Fibroblast of lung (primary cell): Measurements from ENCODE around the gene WWOX. TPM values are rescaled to one million over a fixed set of nuclear protein-coding genes. Genes with fewer than 3 reads are reported as not detected.

Experiments used
- DNase-seq, 2 donors: peaks; one replicate each; pipeline versions ENCODE4 v3.0.0 to v3.0.0-alpha.2; 2010; ENCODE audit warnings: low read depth in 2 of 2
- H2AFZ ChIP-seq: 2 replicates; pipeline ENCODE4 v1.5.1; 2012; ENCODE audit warnings: low read length, control low read depth, inconsistent platforms
- H3K27ac ChIP-seq: 2 replicates; pipeline ENCODE4 v1.5.1; 2011; ENCODE audit warnings: low read length, control low read depth; ENCODE audit not compliant: insufficient read depth
- H3K27me3 ChIP-seq: 2 replicates; pipeline ENCODE4 v1.5.1; 2011; ENCODE audit warnings: mild to moderate bottlenecking, low read length; ENCODE audit not compliant: control insufficient read depth, insufficient read depth
- H3K36me3 ChIP-seq: 2 replicates; pipeline ENCODE4 v1.5.1; 2011; ENCODE audit warnings: low read length; ENCODE audit not compliant: control insufficient read depth, insufficient read depth
- H3K4me1 ChIP-seq: 2 replicates; pipeline ENCODE4 v1.5.1; 2011; ENCODE audit warnings: low read length; ENCODE audit not compliant: control insufficient read depth, insufficient read depth; ENCODE audit errors: extremely low read depth
- H3K4me2 ChIP-seq: 2 replicates; pipeline ENCODE4 v1.5.1; 2011; ENCODE audit warnings: low read length, control low read depth; ENCODE audit not compliant: insufficient read depth; ENCODE audit errors: extremely low read depth
- H3K4me3 ChIP-seq, 4 experiments: fragments of 200-600 bp in 1 of 4; sonication (generic) in 1 of 4; replicated peaks in 1 of 4; 2 replicates each; pipeline ENCODE4 v1.5.1; 2011 to 2016; ENCODE audit warnings: low read length in 4 of 4, low read depth in 3 of 4, mild to moderate bottlenecking in 3 of 4, control low read depth in 2 of 4, inconsistent platforms in 1 of 4, mixed read lengths in 1 of 4; ENCODE audit not compliant: insufficient read depth in 1 of 4; ENCODE audit errors: control extremely low read depth in 1 of 4
- H3K79me2 ChIP-seq: 2 replicates; pipeline ENCODE4 v1.5.1; 2012; ENCODE audit warnings: mild to moderate bottlenecking, low read length, inconsistent platforms; ENCODE audit not compliant: control insufficient read depth, insufficient read depth
- H3K9ac ChIP-seq: 2 replicates; pipeline ENCODE4 v1.5.1; 2011; ENCODE audit warnings: mild to moderate bottlenecking, low read length, control low read depth; ENCODE audit not compliant: insufficient read depth
- H3K9me3 ChIP-seq: 2 replicates; pipeline ENCODE4 v1.5.1; 2012; ENCODE audit warnings: low read depth, low read length; ENCODE audit not compliant: control insufficient read depth, insufficient read depth
- H4K20me1 ChIP-seq: 2 replicates; pipeline ENCODE4 v1.5.1; 2011; ENCODE audit warnings: low read length; ENCODE audit not compliant: control insufficient read depth, insufficient read depth; ENCODE audit errors: extremely low read depth
- CTCF ChIP-seq, 2 donors: IDR thresholded peaks in 1 of 2; conservative IDR thresholded peaks in 1 of 2; 1 replicate in 1 of 2; 2 replicates in 1 of 2; pipeline ENCODE4 v1.5.1; 2011 to 2012; ENCODE audit warnings: low read length in 2 of 2, control low read depth in 1 of 2, inconsistent platforms in 1 of 2, low read depth in 1 of 2, mild to moderate bottlenecking in 1 of 2
- EZH2 ChIP-seq: IDR thresholded peaks from 2 replicates; pipeline ENCODE4 v1.5.1; 2012; ENCODE audit warnings: low read length, control low read depth, mild to moderate bottlenecking; ENCODE audit errors: missing control alignments
- polyA plus RNA-seq, 2 donors: library from polyadenylated mRNA; depleted of rRNA in 1 of 2; stranded (reverse) in 1 of 2; unstranded in 1 of 2; fragments of >200 nt; gene quantifications; 2 replicates each; pipeline ENCODE4 v1.2.1, GENCODE V29; 2011 to 2012; ENCODE audit warnings: missing spikeins in 1 of 2
- total RNA-seq: library from RNA; depleted of rRNA; stranded (reverse); fragments of >200 nt; gene quantifications from 2 replicates; pipeline ENCODE4 v1.2.1, GENCODE V29; 2014

The WWOX gene
- total and polyA plus RNA-seq, 2 donors (not counting 1 experiment from before 2014, with no cell fraction given): 5.6 to 16.3 TPM

- H4K20me1 ChIP-seq: no peaks in the 10 kb centered on the region
- no peak overlapping the region for H3K4me2 ChIP-seq
- H2AFZ ChIP-seq: no peak overlapping the region
- H3K4me1 ChIP-seq: no peaks in the 10 kb centered on the region
- no peak overlapping the region for H3K27ac ChIP-seq
- DNase-seq: no peak
- no peaks in the 10 kb centered on the region for H3K36me3 ChIP-seq
- H3K9ac ChIP-seq: no peak overlapping the region
- H3K4me3 ChIP-seq: no peak overlapping the region
- no peaks in the 10 kb centered on the region for H3K79me2 ChIP-seq
- H3K9me3 ChIP-seq: no peaks in the 10 kb centered on the region
- TF ChIP-seq EZH2 (no peak), CTCF (conservative IDR thresholded peaks at IDR 0.05 in 1 of 2, IDR thresholded peaks at IDR 0.05 in 1 of 2; ENCODE audit: low read depth in 1 of 2, low read length in 2 of 2) (no peak)
- H3K27me3 ChIP-seq: no peaks in the 10 kb centered on the region
Observed at GRCh38 chr16:78307824-78308528, 208.5 kb downstream of the WWOX start.

GRCh38 chr16:78309763-78310162, 210.3 kb downstream of the WWOX start:
- Histone ChIP-seq H3K9ac (no peak overlapping the region), H3K4me1 (no peaks in the 10 kb centered on the region), H3K27ac (no peak overlapping the region), H4K20me1 (no peaks in the 10 kb centered on the region), H3K4me2 (no peak overlapping the region), H3K4me3 (no peak overlapping the region), H3K79me2 (no peaks in the 10 kb centered on the region), H2AFZ (no peak overlapping the region), H3K27me3 (no peaks in the 10 kb centered on the region), H3K36me3 (no peaks in the 10 kb centered on the region), H3K9me3 (no peaks in the 10 kb centered on the region)
- no peak for DNase-seq
- TF ChIP-seq EZH2 (no peak), CTCF (conservative IDR thresholded peaks at IDR 0.05 in 1 of 2, IDR thresholded peaks at IDR 0.05 in 1 of 2; ENCODE audit: low read depth in 1 of 2, low read length in 2 of 2) (no peak)

GRCh38 chr16:78310196-78310595, 210.7 kb downstream of the WWOX start:
- H2AFZ ChIP-seq: no peak overlapping the region
- no peaks in the 10 kb centered on the region for H3K36me3 ChIP-seq
- H3K9me3 ChIP-seq: no peaks in the 10 kb centered on the region
- no peaks in the 10 kb centered on the region for H3K4me1 ChIP-seq
- H3K79me2 ChIP-seq: no peaks in the 10 kb centered on the region
- DNase-seq: no peak
- H3K4me2 ChIP-seq: no peak overlapping the region
- no peak overlapping the region for H3K9ac ChIP-seq
- no peak for TF ChIP-seq CTCF (conservative IDR thresholded peaks at IDR 0.05 in 1 of 2, IDR thresholded peaks at IDR 0.05 in 1 of 2; ENCODE audit: low read depth in 1 of 2, low read length in 2 of 2)
- H3K27me3 ChIP-seq: no peaks in the 10 kb centered on the region
- no peaks in the 10 kb centered on the region for H4K20me1 ChIP-seq
- no peak overlapping the region for H3K4me3 ChIP-seq
- H3K27ac ChIP-seq: no peak overlapping the region
